BLaER1 treated with 17β-estradiol and CSF1 and Interleukin-3, amounts not matched to agents 10 nM and 100 nM (cell line): Measurements from ENCODE around the gene TOR1A.
"Not testable (repeated sequence)": the region's sequence is repeated elsewhere in the genome, so short reads cannot be mapped to it uniquely, and the experiment has no call there.

ENCODE experiments used
- H3K27ac ChIP-seq, 11 experiments: shearing (Covaris generic); formaldehyde crosslinking; 2 replicates each; pipeline ENCODE4 v1.8.1; 2022
- H3K27me3 ChIP-seq, 11 experiments: shearing (Covaris generic); formaldehyde crosslinking; 2 replicates each; pipeline ENCODE4 v1.8.1; 2022
- H3K36me3 ChIP-seq, 11 experiments: shearing (Covaris generic); formaldehyde crosslinking; 2 replicates each; pipeline ENCODE4 v1.8.1; 2022
- H3K4me1 ChIP-seq, 10 experiments: shearing (Covaris generic); formaldehyde crosslinking; 2 replicates each; pipeline ENCODE4 v1.8.1; 2022
- H3K4me2 ChIP-seq, 11 experiments: shearing (Covaris generic); formaldehyde crosslinking; 2 replicates each; pipeline ENCODE4 v1.8.1; 2022
- H3K4me3 ChIP-seq, 10 experiments: shearing (Covaris generic); formaldehyde crosslinking; 2 replicates each; pipeline ENCODE4 v1.8.1; 2022
- H3K9ac ChIP-seq, 11 experiments: shearing (Covaris generic); formaldehyde crosslinking; 2 replicates each; pipeline ENCODE4 v1.8.1; 2022
- H3K9me3 ChIP-seq, 11 experiments: shearing (Covaris generic); formaldehyde crosslinking; replicated peaks in 1 of 11; 2 replicates each; pipeline ENCODE4 v1.8.1; 2022
- H4K20me1 ChIP-seq, 11 experiments: shearing (Covaris generic); formaldehyde crosslinking; 2 replicates each; pipeline ENCODE4 v1.8.1; 2022
- Cebpa-rat ChIP-seq, 11 experiments: shearing (Covaris generic); IDR thresholded peaks; 2 replicates each; pipeline ENCODE4 v1.8.1; 2022

TOR1A gene

GRCh38 chr9:129798973-129799372 lies 25.0 kb downstream of the TOR1A start:
- Histone ChIP-seq H3K27ac (no peak overlapping the region), H3K9ac (no peak overlapping the region), H3K4me3 (no peak overlapping the region), H3K36me3 (0 out of 22 replicates have a peak, but pooled peaks cover 0 to under 1% (median 0%) of the 10 kb centered on the region in 11 experiments), H3K27me3 (peaks cover 0 to 7% (median 0%) of the 10 kb centered on the region in 11 experiments; a peak in 7 of 22 replicates), H3K4me2 (no peak overlapping the region), H3K4me1 (peaks cover 2 to 8% (median 4%) of the 10 kb centered on the region in 10 experiments), H4K20me1 (peaks cover 0 to 9% (median 5%) of the 10 kb centered on the region in 11 experiments; a peak in 14 of 22 replicates), H3K9me3 (no peaks in the 10 kb centered on the region)
- no peak for TF ChIP-seq Cebpa-rat (IDR thresholded peaks at IDR 0.05)

GRCh38 chr9:129796029-129796428 lies 27.9 kb downstream of the TOR1A start:
- H4K20me1 ChIP-seq, H3K4me1 ChIP-seq, H3K36me3 ChIP-seq, H3K9me3 ChIP-seq, H3K27me3 ChIP-seq, H3K4me2 ChIP-seq, H3K9ac ChIP-seq, H3K4me3 ChIP-seq, H3K27ac ChIP-seq: not testable (repeated sequence)

GRCh38 chr9:129794549-129794948 lies 29.4 kb downstream of the TOR1A start:
- Histone ChIP-seq H3K4me1 (peaks cover 0 to 11% (median 7%) of the 10 kb centered on the region in 10 experiments; a peak in 15 of 20 replicates), H3K9ac (no peak overlapping the region), H3K36me3 (no peaks in the 10 kb centered on the region), H4K20me1 (no peaks in the 10 kb centered on the region), H3K4me3 (no peak overlapping the region), H3K27me3 (peaks cover 0 to 7% (median 0%) of the 10 kb centered on the region in 11 experiments; a peak in 7 of 22 replicates), H3K9me3 (no peaks in the 10 kb centered on the region), H3K4me2 (no peak overlapping the region), H3K27ac (no peak overlapping the region)
- TF ChIP-seq Cebpa-rat (IDR thresholded peaks at IDR 0.05) = no peak

GRCh38 chr9:129786481-129786880 lies 37.5 kb downstream of the TOR1A start:
- no peak for TF ChIP-seq Cebpa-rat (IDR thresholded peaks at IDR 0.05)
- H3K4me1 ChIP-seq = peaks cover 3 to 40% (median 32%) of the 10 kb centered on the region in 10 experiments; a peak in 19 of 20 replicates
- H3K27me3 ChIP-seq = no peaks in the 10 kb centered on the region
- H3K4me2 ChIP-seq = no peak overlapping the region
- H3K9me3 ChIP-seq = no peaks in the 10 kb centered on the region
- no peak overlapping the region for H3K9ac ChIP-seq
- H3K4me3 ChIP-seq = no peak overlapping the region
- H3K36me3 ChIP-seq = no peaks in the 10 kb centered on the region
- no peaks in the 10 kb centered on the region for H4K20me1 ChIP-seq
- H3K27ac ChIP-seq = no peak overlapping the region

- TF ChIP-seq Cebpa-rat (IDR thresholded peaks at IDR 0.05) = no peak
- H3K4me3 ChIP-seq = no peak overlapping the region
Measured at GRCh38 chr9:129785866-129786265, 38.1 kb downstream of the TOR1A start.

GRCh38 chr9:129784970-129785369 lies 39.0 kb downstream of the TOR1A start:
- not testable (repeated sequence) for H3K27me3 ChIP-seq, H3K9ac ChIP-seq, H3K4me3 ChIP-seq, H3K27ac ChIP-seq, H3K9me3 ChIP-seq, H4K20me1 ChIP-seq, H3K36me3 ChIP-seq
- H3K4me1 ChIP-seq = peaks cover under 1 to 51% (median 41%) of the 10 kb centered on the region in 10 experiments; a peak in 19 of 20 replicates
- H3K4me2 ChIP-seq = peak overlapping the region in 2 of 11 experiments; percentile 6 to 7; a peak in 1 of 22 replicates

More at GRCh38 chr9:129785866-129786265, 38.1 kb downstream of the TOR1A start:
- no peak overlapping the region for H3K4me2 ChIP-seq
- H3K4me1 ChIP-seq = peaks cover 3 to 46% (median 36%) of the 10 kb centered on the region in 10 experiments; a peak in 19 of 20 replicates
- no peaks in the 10 kb centered on the region for H3K27me3 ChIP-seq
- H3K27ac ChIP-seq = no peak overlapping the region
- H3K9me3 ChIP-seq = no peaks in the 10 kb centered on the region
- H3K9ac ChIP-seq = no peak overlapping the region
- no peaks in the 10 kb centered on the region for H4K20me1 ChIP-seq
- H3K36me3 ChIP-seq = no peaks in the 10 kb centered on the region

GRCh38 chr9:129783516-129784361 lies 40.2 kb downstream of the TOR1A start:
- Histone ChIP-seq H3K36me3 (no peaks in the 10 kb centered on the region), H3K27me3 (no peaks in the 10 kb centered on the region), H3K4me3 (no peak overlapping the region), H3K4me2 (peak overlapping the region in 10 of 11 experiments; percentile 27 to 95 (median 72); a peak in 14 of 22 replicates), H3K9ac (peak overlapping the region in 2 of 11 experiments; percentile 2 to 19; a peak in 1 of 22 replicates), H3K9me3 (no peaks in the 10 kb centered on the region), H3K4me1 (peaks cover 4 to 60% (median 52%) of the 10 kb centered on the region in 10 experiments), H3K27ac (peak overlapping the region in 6 of 11 experiments; percentile 19 to 49 (median 33); a peak in 6 of 22 replicates), H4K20me1 (no peaks in the 10 kb centered on the region)
- TF ChIP-seq Cebpa-rat (IDR thresholded peaks at IDR 0.05) = no peak

- Histone ChIP-seq H4K20me1 (no peaks in the 10 kb centered on the region), H3K27ac (peak overlapping the region in 8 of 11 experiments; percentile 19 to 96 (median 39); a peak in 15 of 22 replicates), H3K4me3 (no peak overlapping the region), H3K9me3 (no peaks in the 10 kb centered on the region), H3K4me1 (peaks cover 19 to 74% (median 66%) of the 10 kb centered on the region in 10 experiments), H3K36me3 (no peaks in the 10 kb centered on the region), H3K4me2 (peak overlapping the region in 10 of 11 experiments; percentile 24 to 95 (median 72); a peak in 18 of 22 replicates), H3K27me3 (no peaks in the 10 kb centered on the region), H3K9ac (peak overlapping the region in 5 of 11 experiments; percentile 5 to 38 (median 24); a peak in 7 of 22 replicates)
- no peak for TF ChIP-seq Cebpa-rat (IDR thresholded peaks at IDR 0.05)
Measured at GRCh38 chr9:129781981-129782380, 42.0 kb downstream of the TOR1A start.

- Histone ChIP-seq H3K4me3 (no peak overlapping the region), H3K4me1 (peaks cover 27 to 83% (median 74%) of the 10 kb centered on the region in 10 experiments)
Measured at GRCh38 chr9:129781131-129781530, 42.8 kb downstream of the TOR1A start.

More at GRCh38 chr9:129781131-129781530, 42.8 kb downstream of the TOR1A start:
- no peak overlapping the region for H3K9ac ChIP-seq
- TF ChIP-seq Cebpa-rat (IDR thresholded peaks at IDR 0.05) = no peak
- peak overlapping the region in 9 of 11 experiments; percentile 7 to 95 (median 82); a peak in 13 of 22 replicates for H3K4me2 ChIP-seq
- peak overlapping the region in 7 of 11 experiments; percentile 1 to 99 (median 95); a peak in 5 of 22 replicates for H3K27ac ChIP-seq
- H3K36me3 ChIP-seq = no peaks in the 10 kb centered on the region
- no peaks in the 10 kb centered on the region for H3K27me3 ChIP-seq
- H4K20me1 ChIP-seq = no peaks in the 10 kb centered on the region
- no peaks in the 10 kb centered on the region for H3K9me3 ChIP-seq
